Common myeloid progenitor, CD34-positive (primary cell): ENCODE measurements around the gene TRPM3.

Experiments used
- CTCF ChIA-PET: fragments of 350-600 bp; sonication (Branson Sonifier 250); formaldehyde crosslinking; loops from one replicate; lab custom pipeline; 2021; ENCODE audit warnings: antibody characterized with exemption; lab: Charles Lee
- POLR2A ChIA-PET: fragments of 350-600 bp; sonication (Branson Sonifier 250); formaldehyde crosslinking; loops from one replicate; lab custom pipeline; 2021; ENCODE audit warnings: antibody characterized with exemption; lab: Charles Lee
- DNase-seq, 3 donors: peaks; one replicate each; pipeline versions ENCODE4 v3.0.0 to v3.0.0-alpha.2; 2013
- H3K27ac ChIP-seq, 2 experiments: 1 replicate in 1 of 2; 2 replicates in 1 of 2; pipeline ENCODE4 v1.7.0; 2013; ENCODE audit warnings: inconsistent platforms in 2 of 2, low read length in 2 of 2, mild to moderate bottlenecking in 2 of 2, low read depth in 1 of 2, moderate library complexity in 1 of 2; ENCODE audit not compliant: severe bottlenecking in 2 of 2, insufficient read depth in 1 of 2, poor library complexity in 1 of 2
- H3K27me3 ChIP-seq, 5 experiments: replicated peaks in 2 of 5; 1 replicate in 3 of 5; 2 replicates in 2 of 5; pipeline versions ENCODE4 v1.6.1 to v1.7.0; 2013; ENCODE audit warnings: low read length in 4 of 5, mild to moderate bottlenecking in 2 of 5, moderate library complexity in 2 of 5, inconsistent platforms in 1 of 5; ENCODE audit not compliant: insufficient read depth in 5 of 5, control insufficient read depth in 4 of 5
- H3K36me3 ChIP-seq, 4 experiments: 1 replicate in 2 of 4; 2 replicates in 2 of 4; pipeline versions ENCODE4 v1.6.1 to v1.7.0; 2013; ENCODE audit warnings: low read length in 3 of 4, control low read depth in 1 of 4, mild to moderate bottlenecking in 1 of 4; ENCODE audit not compliant: control insufficient read depth in 4 of 4, insufficient read depth in 4 of 4
- H3K4me1 ChIP-seq, 4 experiments: 1 replicate in 3 of 4; 2 replicates in 1 of 4; pipeline versions ENCODE4 v1.6.1 to v1.7.1; 2013; ENCODE audit warnings: low read length in 3 of 4, mild to moderate bottlenecking in 3 of 4, control low read depth in 1 of 4, inconsistent platforms in 1 of 4, moderate library complexity in 1 of 4; ENCODE audit not compliant: control insufficient read depth in 4 of 4, insufficient read depth in 4 of 4; ENCODE audit errors: control extremely low read depth in 1 of 4
- H3K4me3 ChIP-seq, 7 experiments: 1 replicate in 4 of 7; 2 replicates in 3 of 7; pipeline versions ENCODE4 v1.5.1 to v1.7.0; 2013; ENCODE audit warnings: mild to moderate bottlenecking in 7 of 7, low read length in 6 of 7, moderate library complexity in 6 of 7, inconsistent platforms in 2 of 7, low read depth in 2 of 7, control low read depth in 1 of 7; ENCODE audit not compliant: insufficient read depth in 4 of 7, control insufficient read depth in 1 of 7; ENCODE audit errors: extremely low read depth in 1 of 7
- H3K9me3 ChIP-seq, 5 experiments: 1 replicate in 4 of 5; 2 replicates in 1 of 5; pipeline versions ENCODE4 v1.6.1 to v1.7.1; 2013; ENCODE audit warnings: low read length in 4 of 5, mild to moderate bottlenecking in 2 of 5, inconsistent platforms in 1 of 5, low read depth in 1 of 5, moderate library complexity in 1 of 5; ENCODE audit not compliant: control insufficient read depth in 4 of 5, insufficient read depth in 2 of 5; ENCODE audit errors: control extremely low read depth in 1 of 5
- WGBS: methylation state at CpG from one replicate; pipeline ENCODE4 v1.1.5; 2013; ENCODE audit not compliant: insufficient coverage; 5-methylcytosine and 5-hydroxymethylcytosine counted together

Gene TRPM3

DNA sequence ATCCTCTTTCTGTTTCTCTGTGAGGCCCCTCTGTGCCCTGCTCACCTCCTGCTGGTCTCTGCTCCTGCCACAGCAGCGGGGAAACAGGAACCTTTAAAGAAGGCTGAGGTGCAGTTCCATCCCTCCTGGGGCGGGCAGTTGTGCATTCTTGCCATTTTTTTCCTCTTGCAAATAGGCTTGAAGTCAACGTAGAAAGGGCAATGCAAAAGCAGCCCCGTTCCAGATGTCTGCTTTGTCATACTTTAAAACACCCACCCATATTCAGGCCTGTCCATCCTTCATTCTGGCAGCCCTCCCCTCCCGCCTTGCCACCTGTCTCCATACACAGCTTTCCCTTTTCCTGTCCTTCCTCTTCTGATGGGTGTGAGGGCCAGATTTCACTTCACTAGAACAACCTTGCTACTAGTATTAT is 641.5 kb downstream of the TRPM3 start:
- no peaks in the 10 kb centered on the region for H3K27me3 ChIP-seq
- WGBS: 92% methylated on average over 4 of the region's 5 CpGs
- ChIA-PET POLR2A (no interaction called here), CTCF (interaction anchor here (1.2 to 1.7 kb wide), 2 partner anchors 17 to 52 kb away, joined by 3 to 7 read pairs; no protein-coding TSS in a partner anchor)
- no peak for DNase-seq
- H3K36me3 ChIP-seq: no peaks in the 10 kb centered on the region
- H3K4me1 ChIP-seq: peaks cover under 1 to 14% (median 4%) of the 10 kb centered on the region in 4 experiments
- no peak overlapping the region for H3K4me3 ChIP-seq
- no peaks in the 10 kb centered on the region for H3K9me3 ChIP-seq
- H3K27ac ChIP-seq: no peak overlapping the region
